ENCODE results near the gene MORN1.
"Not testable (repeated sequence)": the region's sequence is repeated elsewhere in the genome, so short reads cannot be mapped to it uniquely, and the experiment has no call there.

The MORN1 gene

GRCh38 chr1:2330519-2331199 is 60.7 kb downstream of the MORN1 start:
- DNase-seq (ENCODE audit: low read depth, low spot score), result no peak
- H3K4me3 ChIP-seq (ENCODE audit: low read length), result no peak overlapping the region

DNA sequence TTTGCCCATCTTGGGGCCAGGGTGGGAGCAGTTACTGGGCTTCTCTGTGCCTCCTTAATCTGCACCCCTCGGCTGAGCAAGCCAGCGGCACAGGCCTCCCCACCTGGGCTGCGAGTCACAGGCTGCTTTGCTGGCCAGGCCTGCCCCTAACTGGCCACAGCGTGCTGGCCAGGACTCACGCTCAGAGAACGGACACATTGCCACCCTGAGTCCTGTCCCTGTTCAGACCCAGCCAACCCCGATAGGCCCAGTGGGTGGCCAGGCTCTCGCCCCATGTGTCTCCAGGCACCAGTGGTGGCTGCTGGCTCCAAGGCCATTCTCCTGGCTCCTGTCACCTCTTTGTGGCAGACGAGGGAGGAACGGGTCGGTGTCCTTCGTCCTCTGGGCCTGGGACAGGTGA is 61.3 kb downstream of the MORN1 start:
- no peak overlapping the region for H3K4me3 ChIP-seq (ENCODE audit: low read length)
- no peak for DNase-seq (ENCODE audit: low read depth, low spot score)

DNA sequence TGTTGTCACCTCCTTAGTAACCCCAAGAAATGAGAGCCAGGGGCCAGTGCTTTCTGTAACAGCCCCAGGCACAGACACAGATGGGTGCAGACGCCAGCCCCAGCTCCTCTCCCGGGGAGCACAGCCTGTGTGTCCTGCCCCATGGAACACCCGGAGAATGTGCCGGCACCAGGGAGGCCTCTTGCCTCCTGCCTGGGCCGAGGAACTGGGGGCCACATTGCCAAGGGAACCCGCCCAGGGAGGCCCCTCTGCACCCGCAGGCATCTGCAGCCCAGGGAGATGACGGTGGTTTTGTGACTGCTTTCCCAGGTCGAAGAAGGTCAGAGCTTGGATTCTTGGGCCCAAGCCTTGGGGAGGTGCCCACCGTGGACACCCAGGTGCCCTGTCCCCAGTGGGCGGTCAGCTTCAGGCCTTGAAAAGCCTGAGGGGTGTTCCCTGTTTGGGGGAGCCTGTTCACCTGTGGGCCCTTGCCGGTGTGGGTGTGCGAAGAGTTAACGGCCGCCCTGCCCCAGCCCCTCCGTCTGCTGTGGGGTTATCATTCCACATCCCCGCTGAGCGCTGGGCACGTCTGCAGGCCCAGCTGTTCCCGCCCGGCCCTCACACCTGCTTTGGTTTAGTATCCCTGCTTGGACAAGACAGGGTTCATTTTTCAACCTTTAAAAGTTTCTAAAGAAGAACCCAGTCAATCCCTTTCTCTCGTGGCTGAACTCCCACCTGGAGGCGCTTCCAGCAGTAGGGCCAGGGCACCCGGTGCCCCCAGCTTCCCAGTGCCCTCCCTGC is 62.5 kb downstream of the MORN1 start:
- H3K4me3 ChIP-seq (ENCODE audit: low read length), result no peak overlapping the region
- no peak for DNase-seq (ENCODE audit: low read depth, low spot score)

DNA sequence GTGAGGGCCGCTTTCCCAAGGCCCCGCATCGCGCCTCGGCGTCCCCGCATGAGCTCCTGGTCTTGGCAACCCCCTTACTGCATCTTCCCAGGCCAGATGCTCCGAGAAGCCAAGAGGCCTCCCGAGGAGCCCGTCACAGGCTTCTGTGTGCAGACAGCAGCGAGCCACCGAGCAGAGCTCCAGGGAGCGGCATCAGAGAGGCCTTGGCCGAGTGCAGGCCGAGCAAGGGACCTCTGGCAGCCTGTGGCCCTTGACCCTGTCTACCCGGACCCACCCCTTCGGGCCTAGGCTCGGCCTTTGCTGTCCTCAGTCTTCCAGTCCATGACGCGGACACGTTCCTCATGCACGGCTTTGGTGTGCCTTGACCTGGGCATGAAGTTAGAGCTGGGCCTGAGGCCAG is 63.5 kb downstream of the MORN1 start:
- DNase-seq (ENCODE audit: low read depth, low spot score), result no peak
- H3K4me3 ChIP-seq (ENCODE audit: low read length), result no peak overlapping the region

DNA sequence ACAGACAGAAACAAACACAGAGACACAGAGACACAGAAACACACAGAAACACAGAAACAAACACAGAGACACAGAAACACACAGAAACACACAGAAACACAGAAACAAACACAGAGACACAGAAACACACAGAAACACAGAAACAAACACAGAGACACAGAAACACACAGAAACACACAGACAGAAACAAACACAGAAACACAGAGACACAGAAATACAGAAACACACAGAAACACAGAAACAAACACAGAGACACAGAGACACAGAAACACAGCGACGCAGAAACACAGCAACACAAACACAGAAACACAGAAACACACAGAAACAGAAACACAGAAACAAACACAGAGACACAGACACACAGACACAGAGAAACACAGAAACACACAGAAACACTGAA is 64.2 kb downstream of the MORN1 start:
- not testable (repeated sequence) for H3K4me3 ChIP-seq (ENCODE audit: low read length); DNase-seq (ENCODE audit: low read depth, low spot score)

DNA sequence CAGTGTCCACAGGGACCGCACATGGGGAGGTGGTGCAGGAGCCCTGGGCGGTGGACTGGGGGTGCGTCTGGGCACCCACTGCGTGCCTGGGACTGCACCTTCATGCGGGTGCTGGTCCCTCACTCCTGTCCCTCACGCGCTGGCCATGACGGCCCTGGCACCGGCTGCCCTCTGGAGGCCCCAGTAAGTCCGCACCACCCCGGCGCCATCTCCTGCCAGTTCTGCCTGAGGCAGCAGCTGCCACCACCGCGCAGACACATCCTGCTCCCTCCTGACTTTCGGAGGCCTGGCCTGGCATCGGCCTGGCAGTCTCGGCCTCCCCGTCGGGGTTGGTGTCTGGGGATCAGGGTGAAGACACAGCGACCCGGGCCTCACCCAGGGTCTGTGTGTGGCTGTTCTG is 64.8 kb downstream of the MORN1 start:
- DNase-seq (ENCODE audit: low read depth, low spot score), result no peak
- H3K4me3 ChIP-seq (ENCODE audit: low read length), result no peak overlapping the region

- DNase-seq (ENCODE audit: low read depth, low spot score), result no peak
- H3K4me3 ChIP-seq (ENCODE audit: low read length), result no peak overlapping the region
Measured at GRCh38 chr1:2324553-2325366, 66.6 kb downstream of the MORN1 start.

- no peak overlapping the region for H3K4me3 ChIP-seq (ENCODE audit: low read length)
- DNase-seq (ENCODE audit: low read depth, low spot score), result no peak
Measured at GRCh38 chr1:2323451-2323974, 67.8 kb downstream of the MORN1 start.

GRCh38 chr1:2322581-2323211 is 68.7 kb downstream of the MORN1 start:
- no peak overlapping the region for H3K4me3 ChIP-seq (ENCODE audit: low read length)
- no peak for DNase-seq (ENCODE audit: low read depth, low spot score)

DNA sequence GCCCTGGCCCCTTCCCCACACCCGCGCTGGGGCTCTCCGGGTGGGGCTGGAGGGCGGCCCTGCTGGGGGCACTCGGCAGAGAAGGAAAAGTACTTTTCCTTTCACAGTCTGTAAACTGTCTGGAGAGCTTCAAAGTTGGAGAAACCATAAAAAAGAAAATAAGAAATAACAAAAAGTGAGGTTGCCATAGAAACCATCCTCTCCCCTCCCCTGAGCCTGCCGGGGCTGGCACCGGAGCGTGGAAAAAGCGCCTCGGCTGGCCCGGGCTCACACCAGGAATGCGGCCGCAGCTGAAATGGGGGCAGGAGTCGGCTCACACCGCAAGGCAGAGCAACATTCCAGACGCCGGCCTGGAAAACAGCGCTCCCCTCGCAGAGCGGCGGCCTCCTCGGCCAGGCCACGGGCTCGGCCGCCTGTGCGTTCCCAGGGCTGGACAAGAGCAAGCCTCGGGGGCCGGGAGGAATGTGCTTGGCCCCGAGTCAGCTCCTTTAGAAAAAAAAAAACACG is 69.2 kb downstream of the MORN1 start:
- DNase-seq (ENCODE audit: low read depth, low spot score), result no peak
- no peak overlapping the region for H3K4me3 ChIP-seq (ENCODE audit: low read length)

DNA sequence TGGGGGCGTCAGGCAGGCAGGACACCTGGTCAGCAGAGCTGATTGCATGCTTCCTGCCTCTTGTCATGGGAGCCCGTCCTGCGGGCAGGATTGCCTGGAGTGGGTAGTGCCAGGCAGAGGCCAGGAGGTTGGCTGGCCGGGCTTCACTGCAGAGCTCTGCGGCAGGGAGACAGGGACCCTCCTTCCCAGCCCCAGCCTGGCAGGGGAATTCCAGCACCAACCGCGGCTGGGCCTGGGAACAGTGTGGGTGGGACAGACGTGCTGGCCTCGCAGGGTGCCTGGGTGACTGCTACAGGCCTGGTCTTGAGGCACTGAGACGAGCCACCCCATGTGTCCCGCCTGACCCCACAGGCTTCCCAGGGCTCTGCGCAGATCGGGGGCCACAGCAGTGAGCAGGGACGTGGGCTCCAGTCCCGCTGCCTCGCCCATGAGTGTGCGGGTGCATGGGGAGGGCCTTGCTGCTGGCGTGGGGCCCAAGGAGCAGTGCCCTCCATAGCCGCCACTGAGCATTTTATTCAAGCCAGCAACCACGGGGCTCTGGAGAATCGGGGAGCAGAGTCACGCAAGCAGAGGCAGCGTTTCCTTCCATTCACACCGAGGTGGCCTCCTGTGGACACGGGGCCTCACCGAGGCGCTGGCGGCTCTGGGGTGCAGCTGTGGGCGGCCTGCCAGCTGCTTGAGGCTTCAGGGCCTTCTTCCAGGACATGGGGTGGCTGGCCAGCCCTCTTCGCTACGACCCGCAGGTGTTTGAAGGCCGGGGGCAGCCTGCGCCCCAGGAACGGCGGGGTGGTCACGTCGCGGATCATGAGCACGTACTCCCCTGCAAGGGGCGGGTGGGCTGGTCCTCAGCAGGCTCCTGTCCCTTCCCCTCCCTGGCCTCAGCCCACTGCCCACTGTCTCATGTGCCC is 70.3 kb downstream of the MORN1 start:
- no peak for DNase-seq (ENCODE audit: low read depth, low spot score)
- no peak overlapping the region for H3K4me3 ChIP-seq (ENCODE audit: low read length)

GRCh38 chr1:2320006-2320405 is 71.3 kb downstream of the MORN1 start:
- no peak for DNase-seq (ENCODE audit: low read depth, low spot score)
- no peak overlapping the region for H3K4me3 ChIP-seq (ENCODE audit: low read length)

- no peak overlapping the region for H3K4me3 ChIP-seq (ENCODE audit: low read length)
- no peak for DNase-seq (ENCODE audit: low read depth, low spot score)
Measured at GRCh38 chr1:2319291-2319690, 72.1 kb downstream of the MORN1 start.

- DNase-seq (ENCODE audit: low read depth, low spot score), result peak; percentile 60
Measured at GRCh38 chr1:2318314-2319278, 72.8 kb downstream of the MORN1 start.

DNA sequence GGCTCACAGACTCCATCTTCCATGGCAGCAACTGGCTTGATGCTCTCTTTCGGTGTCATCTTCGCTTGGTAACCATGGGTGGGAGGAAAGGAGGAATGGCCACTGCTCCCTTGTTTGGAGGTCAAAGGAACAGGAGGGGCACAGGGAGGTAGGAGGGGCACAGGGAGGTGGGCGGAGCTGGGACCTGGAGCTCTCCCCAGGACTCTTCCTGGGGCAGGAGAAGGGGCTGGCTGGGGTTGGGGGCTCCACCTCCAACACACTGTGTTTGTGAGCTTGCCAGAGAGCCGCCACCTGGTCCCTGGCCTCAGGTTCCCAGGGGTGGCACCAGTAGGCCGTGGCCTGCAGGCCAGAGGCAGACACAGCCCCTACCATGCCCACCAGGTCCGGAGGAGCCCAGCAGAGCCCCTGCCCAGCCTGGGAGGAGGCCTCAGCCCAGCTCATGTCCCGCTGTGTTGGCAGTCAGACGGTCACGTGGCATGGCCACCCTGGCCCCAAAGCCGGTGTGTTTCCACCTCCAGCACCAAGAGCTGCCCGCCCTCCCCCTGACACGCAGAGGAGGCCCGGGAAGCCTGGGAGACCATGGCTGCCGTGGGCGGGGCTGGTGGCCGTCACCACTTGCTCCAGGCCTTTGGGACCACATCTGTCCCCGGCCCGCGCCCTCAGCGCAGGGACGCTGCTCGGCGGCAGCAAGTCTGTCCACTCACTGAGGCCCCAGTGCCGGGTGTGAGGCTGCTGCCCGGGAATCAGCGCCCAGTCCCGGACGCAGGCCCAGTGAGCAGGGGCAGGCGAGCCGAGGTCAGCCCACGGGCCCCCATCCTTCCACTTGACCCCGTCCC is 73.9 kb downstream of the MORN1 start:
- no peak overlapping the region for H3K4me3 ChIP-seq (ENCODE audit: low read length)
- DNase-seq (ENCODE audit: low read depth, low spot score), result no peak

More at GRCh38 chr1:2318314-2319278, 72.8 kb downstream of the MORN1 start:
- H3K4me3 ChIP-seq (ENCODE audit: low read length), result no peak overlapping the region

GRCh38 chr1:2316451-2316961 is 74.8 kb downstream of the MORN1 start:
- no peak for DNase-seq (ENCODE audit: low read depth, low spot score)
- no peak overlapping the region for H3K4me3 ChIP-seq (ENCODE audit: low read length)

Data from Jurkat, Clone E6-1 (cell line).